GM12878 (cell line): Measurements from ENCODE around the gene ATXN1L. TPM values are rescaled to one million over a fixed set of nuclear protein-coding genes. Genes with fewer than 3 reads are reported as not detected.
A peak's percentile ranks its signal among the peaks of the same experiment; 100 is the strongest.

Source experiments
- ATAC-seq: fragments of 200-7000 bp; cut with Tn5 transposase; 3 replicates; pipeline ENCODE4 v1.9.1; 2020; ENCODE audit warnings: mild to moderate bottlenecking, moderate library complexity
- BruUV-seq: library from RNA; stranded (reverse); fragments of 400-500 nt; replicated peaks from 2 replicates; lab custom pipeline; 2021; lab: Mats Ljungman, UMichigan
- CTCF ChIA-PET: fragments of 300-600 bp; sonication (Branson Sonifier 250); formaldehyde crosslinking; extraction: SDS; loops from one replicate; lab custom pipeline; 2021; ENCODE audit warnings: inconsistent platforms; lab: Yijun Ruan, JAX
- POLR2A ChIA-PET: fragments of 350-600 bp; formaldehyde crosslinking; extraction: SDS; loops from one replicate; lab custom pipeline; 2021; ENCODE audit warnings: inconsistent platforms; lab: Charles Lee
- RAD21 ChIA-PET: fragments of 300-600 bp; sonication (Branson Sonifier 250); formaldehyde crosslinking; loops from one replicate; lab custom pipeline; 2023; ENCODE audit warnings: antibody characterized with exemption; ENCODE audit not compliant: unreplicated experiment; lab: Charles Lee
- SMC1A ChIA-PET: fragments of 300-600 bp; sonication (Branson Sonifier 250); formaldehyde crosslinking; loops from one replicate; lab custom pipeline; 2023; ENCODE audit not compliant: unreplicated experiment, uncharacterized antibody; lab: Charles Lee
- DNase-seq: peaks from one replicate; pipeline ENCODE4 v3.0.0-alpha.2; 2011; ENCODE audit warnings: low read depth, low spot score
- FAIRE-seq: peaks from 3 replicates; lab custom pipeline; 2011; peaks lifted over from hg19 to GRCh38; lab: Jason Lieb, UNC
- H2AFZ ChIP-seq: 2 replicates; pipeline ENCODE4 v1.6.0; 2011; ENCODE audit warnings: low read depth, low read length, control low read depth; ENCODE audit not compliant: control insufficient read depth
- H3K27ac ChIP-seq: 2 replicates; pipeline ENCODE4 v1.5.1; 2011; ENCODE audit warnings: control low read depth; ENCODE audit not compliant: control insufficient read depth, insufficient read depth
- H3K27me3 ChIP-seq, 2 experiments: replicated peaks in 1 of 2; 2 replicates each; pipeline versions ENCODE4 v1.6.0 to v1.6.1; 2011; ENCODE audit warnings: low read length in 1 of 2; ENCODE audit not compliant: control insufficient read depth in 2 of 2, insufficient read depth in 2 of 2
- H3K36me3 ChIP-seq, 2 experiments: 2 replicates each; pipeline ENCODE4 v1.5.1; 2011; ENCODE audit warnings: low read length in 1 of 2; ENCODE audit not compliant: control insufficient read depth in 2 of 2, insufficient read depth in 2 of 2
- H3K4me1 ChIP-seq: 2 replicates; pipeline ENCODE4 v1.6.1; 2011; ENCODE audit warnings: mild to moderate bottlenecking, low read length, moderate library complexity, mixed read lengths; ENCODE audit not compliant: control insufficient read depth, insufficient read depth
- H3K4me2 ChIP-seq: 2 replicates; pipeline ENCODE4 v1.6.0; 2011; ENCODE audit warnings: control low read depth; ENCODE audit not compliant: control insufficient read depth, insufficient read depth
- H3K4me3 ChIP-seq: fragments of 200-600 bp; sonication (generic); 2 replicates; pipeline ENCODE4 v1.5.1; 2016
- H3K79me2 ChIP-seq: 2 replicates; pipeline ENCODE4 v1.6.0; 2011; ENCODE audit warnings: low read length; ENCODE audit not compliant: control insufficient read depth, insufficient read depth
- H3K9ac ChIP-seq: 2 replicates; pipeline ENCODE4 v1.8.0; 2011; ENCODE audit warnings: low read length, control low read depth, mixed read lengths; ENCODE audit not compliant: control insufficient read depth, insufficient read depth
- H3K9me3 ChIP-seq: replicated peaks from 3 replicates; pipeline ENCODE4 v1.5.1; 2011; ENCODE audit warnings: mild to moderate bottlenecking, low read length; ENCODE audit not compliant: control insufficient read depth, insufficient read depth
- H4K20me1 ChIP-seq: 2 replicates; pipeline ENCODE4 v1.6.0; 2011; ENCODE audit not compliant: control insufficient read depth, insufficient read depth
- ATF7 ChIP-seq: fragments of 450-650 bp; IDR thresholded peaks from 2 replicates; pipeline ENCODE4 v1.6.1; 2016; ENCODE audit warnings: low read depth, mild to moderate bottlenecking
- KAT2A ChIP-seq: conservative IDR thresholded peaks from 2 replicates; pipeline ENCODE4 v1.6.1; 2011; ENCODE audit warnings: low read depth, low read length; ENCODE audit not compliant: control insufficient read depth
- MTA2 ChIP-seq: fragments of 450-650 bp; IDR thresholded peaks from 2 replicates; pipeline ENCODE4 v1.6.1; 2016; ENCODE audit warnings: low read depth, mild to moderate bottlenecking, moderate library complexity
- MTA3 ChIP-seq: IDR thresholded peaks from 2 replicates; pipeline ENCODE4 v1.6.1; 2012; ENCODE audit warnings: low read length, inconsistent platforms, borderline replicate concordance
- MXI1 ChIP-seq: fragments of 150-350 bp; IDR thresholded peaks from 2 replicates; pipeline ENCODE4 v1.6.1; 2011; ENCODE audit warnings: low read depth, mild to moderate bottlenecking, inconsistent platforms, low read length, improper control_type of control experiment
- NR2C1 ChIP-seq: fragments of 450-650 bp; IDR thresholded peaks from 2 replicates; pipeline ENCODE4 v1.6.1; 2017; ENCODE audit warnings: antibody characterized with exemption, mild to moderate bottlenecking, moderate library complexity
- POLR2A ChIP-seq: IDR thresholded peaks from 2 replicates; pipeline ENCODE4 v1.6.1; 2011; ENCODE audit warnings: low read depth, mild to moderate bottlenecking, low read length
- POU2F2 ChIP-seq: IDR thresholded peaks from 3 replicates; pipeline ENCODE4 v1.6.1; 2011; ENCODE audit warnings: low read depth, mild to moderate bottlenecking, low read length, borderline replicate concordance
- SMAD1 ChIP-seq: fragments of 450-650 bp; IDR thresholded peaks from 2 replicates; pipeline ENCODE4 v1.6.1; 2018; ENCODE audit warnings: mild to moderate bottlenecking, low read depth; ENCODE audit not compliant: partially characterized antibody
- SMARCA5 ChIP-seq: fragments of 450-650 bp; IDR thresholded peaks from 2 replicates; pipeline ENCODE4 v1.6.1; 2017; ENCODE audit warnings: mild to moderate bottlenecking
- SREBF1 ChIP-seq: IDR thresholded peaks from 2 replicates; pipeline ENCODE4 v1.6.1; 2012; ENCODE audit warnings: mild to moderate bottlenecking, low read length
- SRF ChIP-seq, 2 experiments: IDR thresholded peaks; 2 replicates each; pipeline ENCODE4 v1.6.1; 2011; ENCODE audit warnings: low read depth in 2 of 2, low read length in 2 of 2, mild to moderate bottlenecking in 1 of 2, moderate library complexity in 1 of 2
- STAT1 ChIP-seq: fragments of 450-650 bp; conservative IDR thresholded peaks from 2 replicates; pipeline ENCODE4 v1.6.1; 2014; ENCODE audit warnings: antibody characterized with exemption, mild to moderate bottlenecking
- STAT3 ChIP-seq: IDR thresholded peaks from 2 replicates; pipeline ENCODE4 v1.6.1; 2011; ENCODE audit warnings: low read depth, low read length, improper control_type of control experiment
- ZNF24 ChIP-seq: fragments of 450-650 bp; IDR thresholded peaks from 2 replicates; pipeline ENCODE4 v1.6.1; 2017; ENCODE audit warnings: antibody characterized with exemption, mild to moderate bottlenecking
- WGBS: methylation state at CpG from one replicate; pipeline ENCODE4 v1.1.6; 2016; ENCODE audit warnings: low lambda C conversion rate; ENCODE audit not compliant: insufficient replicate concordance, insufficient coverage; ENCODE audit errors: missing lambda C conversion rate; 5-methylcytosine and 5-hydroxymethylcytosine counted together
- in situ Hi-C: fragments of 300-500 bp; cut with MboI; formaldehyde crosslinking; loops from 9 replicates; pipeline ENCODE4 v1.14.3; 2018; ENCODE audit warnings: mixed read lengths
- intact Hi-C: fragments of 100-400 bp; cut with micrococcal nuclease; formaldehyde crosslinking; loops from one replicate; pipeline ENCODE4 v1.14.2; 2022; ENCODE audit not compliant: unreplicated experiment
- polyA plus RNA-seq, 11 experiments: library from polyadenylated mRNA; depleted of rRNA in 4 of 11; unstranded in 6 of 11; stranded (reverse) in 5 of 11; fragments of >200 nt; fragmentation: Nextera tagmentation in 4 of 11; fragmentation: Illumina TruSeq in 1 of 11; extraction: Ambion mirVana in 4 of 11; extraction: Trizol in 1 of 11; gene quantifications; 1 replicate in 1 of 11; 2 replicates in 10 of 11; pipeline versions ENCODE4 v1.2.1 to v1.2.3, GENCODE V29; 2011 to 2016; ENCODE audit warnings: inconsistent platforms in 2 of 11, missing spikeins in 2 of 11, low read depth in 1 of 11
- total RNA-seq, 4 experiments: library from RNA; depleted of rRNA in 3 of 4; stranded (reverse); fragments of >200 nt in 3 of 4; fragmentation: Illumina TruSeq in 1 of 4; extraction: Trizol in 1 of 4; gene quantifications; 2 replicates each; pipeline versions ENCODE4 v1.2.1 to v1.2.3, GENCODE V29; 2013 to 2021
- TF ChIP-seq, protein P1 (sequence below): IDR thresholded peaks from 2 replicates; pipeline ENCODE4 v1.6.1; 2012; ENCODE audit warnings: low read depth, low read length, improper control_type of control experiment

ATXN1L gene
- total and polyA plus RNA-seq, 10 of the 15 experiments (the other 5 are each of a cell fraction or from before 2014, with no cell fraction given): 1.8 to 14.6 (median 9.2) TPM

GRCh38 chr16:71889147-71889546 lies 43.4 kb downstream of the ATXN1L start:
- H3K27me3 ChIP-seq: no peaks in the 10 kb centered on the region
- DNase-seq: no peak
- intact Hi-C loops: loop anchor here (10.0 kb wide), 1 partner anchor 324 kb away; no protein-coding TSS in a partner anchor
- H3K4me1 ChIP-seq: no peaks in the 10 kb centered on the region; the same call in 1 of the 2 replicates
- H4K20me1 ChIP-seq: no peaks in the 10 kb centered on the region
- TF ChIP-seq MXI1 (no peak), STAT1 (no peak)
- TF ChIP-seq, all 136 proteins: peak for 0
- ChIA-PET POLR2A (interaction anchor here (0.6 to 1.0 kb wide), 2 partner anchors 36 to 168 kb away, joined by 3 read pairs; no protein-coding TSS in a partner anchor), RAD21 (interaction anchor here (0.7 to 1.0 kb wide), 2 partner anchors 73 to 237 kb away, joined by 3 read pairs; no protein-coding TSS in a partner anchor), CTCF (no interaction called here), SMC1A (no interaction called here)
- no peaks in the 10 kb centered on the region for H3K9me3 ChIP-seq
- no TSS peak for BruUV-seq
- no peak overlapping the region for H3K9ac ChIP-seq
- ATAC-seq (no peak), FAIRE-seq (no peak)
- no peak overlapping the region for H3K27ac ChIP-seq
- H2AFZ ChIP-seq: no peak overlapping the region
- no peaks in the 10 kb centered on the region for H3K36me3 ChIP-seq
- 96% methylated on average over 3 of the region's 3 CpGs for WGBS
- H3K4me3 ChIP-seq: no peak overlapping the region
- in situ Hi-C loops: no loop called here
- peaks cover 1% of the 10 kb centered on the region for H3K79me2 ChIP-seq
- H3K4me2 ChIP-seq: no peak overlapping the region

- FAIRE-seq (peak; percentile 65), ATAC-seq (no peak), DNase-seq (no peak)
- ChIA-PET CTCF (interaction anchor here (0.6 to 5.4 kb wide), 11 partner anchors 11 to 274 kb away, joined by 3 to 38 read pairs (median 3); partner anchors contain the start of gene ZNF821), POLR2A (interaction anchor here (0.6 to 4.5 kb wide), 8 partner anchors 10 to 328 kb away, joined by 3 to 34 read pairs (median 4); partner anchors contain the start of gene ZNF821), SMC1A (interaction anchor here (0.6 to 2.1 kb wide), 9 partner anchors 8 to 242 kb away, joined by 3 to 15 read pairs (median 3); no protein-coding TSS in a partner anchor), RAD21 (interaction anchor here (0.7 to 3.1 kb wide), 11 partner anchors 8 to 223 kb away, joined by 3 to 14 read pairs (median 3); no protein-coding TSS in a partner anchor)
- 36% methylated on average over 7 of the region's 7 CpGs for WGBS
- peak overlapping the region; percentile 99 for H3K9ac ChIP-seq
- H3K9me3 ChIP-seq: no peaks in the 10 kb centered on the region
- in situ Hi-C loops (no loop called here), intact Hi-C loops (loop anchor here (2.0 to 10.0 kb wide), 4 partner anchors 49 to 201 kb away; partner anchors contain the start of genes AP1G1, ATXN1L, DHX38 and TXNL4B)
- H3K4me1 ChIP-seq: no peaks in the 10 kb centered on the region
- peak overlapping the region; percentile 56 for H3K4me2 ChIP-seq
- no peaks in the 10 kb centered on the region for H3K27me3 ChIP-seq
- H2AFZ ChIP-seq: peak overlapping the region; percentile 79
- H3K4me3 ChIP-seq: peak overlapping the region; percentile 91
- peaks cover 41% of the 10 kb centered on the region for H3K79me2 ChIP-seq
- TF ChIP-seq SREBF1 (no peak), KAT2A (no peak), SRF (IDR thresholded peaks at IDR 0.05; ENCODE audit: low read depth in 2 of 2, low read length in 2 of 2) (no peak), MTA2 (no peak), POLR2A (no peak), SMAD1 (no peak), ZNF24 (no peak), STAT3 (no peak), NR2C1 (no peak), ATF7 (no peak), MTA3 (no peak), POU2F2 (no peak), SMARCA5 (no peak)
- TF ChIP-seq, protein P1, sequence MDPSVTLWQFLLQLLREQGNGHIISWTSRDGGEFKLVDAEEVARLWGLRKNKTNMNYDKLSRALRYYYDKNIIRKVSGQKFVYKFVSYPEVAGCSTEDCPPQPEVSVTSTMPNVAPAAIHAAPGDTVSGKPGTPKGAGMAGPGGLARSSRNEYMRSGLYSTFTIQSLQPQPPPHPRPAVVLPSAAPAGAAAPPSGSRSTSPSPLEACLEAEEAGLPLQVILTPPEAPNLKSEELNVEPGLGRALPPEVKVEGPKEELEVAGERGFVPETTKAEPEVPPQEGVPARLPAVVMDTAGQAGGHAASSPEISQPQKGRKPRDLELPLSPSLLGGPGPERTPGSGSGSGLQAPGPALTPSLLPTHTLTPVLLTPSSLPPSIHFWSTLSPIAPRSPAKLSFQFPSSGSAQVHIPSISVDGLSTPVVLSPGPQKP: no peak
- peak overlapping the region; percentile 98 for H3K27ac ChIP-seq
- no peaks in the 10 kb centered on the region for H4K20me1 ChIP-seq
- no peaks in the 10 kb centered on the region for H3K36me3 ChIP-seq
- BruUV-seq: no TSS peak
Observed at GRCh38 chr16:71893888-71894228, 48.1 kb downstream of the ATXN1L start.
